C4-2B (cell line): ENCODE results near the gene HPX.

Experiments used
- CTCF ChIP-seq: fragments of 450-650 bp; conservative IDR thresholded peaks from 2 replicates; pipeline ENCODE4 v1.5.1; 2017; ENCODE audit warnings: mild to moderate bottlenecking
- ZFX ChIP-seq: fragments of 450-650 bp; IDR thresholded peaks from 2 replicates; pipeline ENCODE4 v1.6.1; 2017

DNA sequence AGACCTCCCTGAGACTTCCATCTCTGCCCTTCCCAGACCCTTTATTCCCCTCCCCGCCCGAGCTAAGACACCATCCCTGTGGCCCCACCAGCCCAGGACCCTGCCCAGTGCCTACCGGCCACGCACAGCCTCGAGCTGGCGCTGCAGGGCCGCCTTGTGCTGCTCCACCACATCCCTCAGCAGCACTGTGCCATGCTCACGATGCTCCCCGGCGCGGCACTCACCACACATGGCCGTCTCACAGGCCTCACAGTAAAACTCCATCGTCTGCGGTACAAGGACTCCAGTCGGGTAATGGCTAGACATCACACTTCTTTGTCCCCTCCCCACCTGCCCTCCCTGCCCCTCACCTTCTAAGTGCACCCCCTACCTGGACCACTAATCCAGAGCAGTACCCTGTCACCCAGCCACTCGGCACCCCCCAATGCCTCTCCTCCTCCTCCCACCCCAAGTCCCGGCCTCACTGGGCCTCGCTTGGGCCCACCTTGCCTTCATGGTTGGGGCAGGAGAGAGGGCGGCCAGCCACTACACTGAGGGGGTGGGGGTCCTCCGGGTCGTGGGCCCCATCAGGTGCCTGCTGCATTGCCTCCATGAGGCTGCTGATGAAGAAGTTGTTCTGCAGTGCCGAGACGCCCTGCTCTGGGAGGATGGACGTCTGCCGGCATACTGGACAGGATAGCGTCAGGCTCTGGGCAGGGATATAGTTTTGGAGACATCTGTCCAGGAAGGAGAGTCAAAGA lies 17.0 kb upstream of the HPX start:
- TF ChIP-seq CTCF (no peak), ZFX (no peak)
